NCI-H345 treated with DMSO at 0.1 percent for 48 hours (cell line): ENCODE measurements around the gene ANKZF1.
A peak's percentile ranks its signal among the peaks of the same experiment; 100 is the strongest.

Experiments used
- DNase-seq: peaks from one replicate; lab custom pipeline; 2025; ENCODE audit not compliant: unreplicated experiment; lab: John Stamatoyannopoulos, UW

ANKZF1 gene

GRCh38 chr2:219207884-219208740 is 21.5 kb upstream of the ANKZF1 start:
- no peak for DNase-seq

- no peak for DNase-seq
These were observed 20.1 kb upstream of the ANKZF1 start for GRCh38 chr2:219209236-219210195.

- DNase-seq: no peak
These were observed 19.3 kb upstream of the ANKZF1 start for GRCh38 chr2:219210196-219210885.

- DNase-seq: no peak
These were observed 18.7 kb upstream of the ANKZF1 start for GRCh38 chr2:219210886-219211362.

- no peak for DNase-seq
These were observed 16.6 kb upstream of the ANKZF1 start for GRCh38 chr2:219213026-219213415.

- DNase-seq: no peak
These were observed 16.0 kb upstream of the ANKZF1 start for GRCh38 chr2:219213486-219214071.

GRCh38 chr2:219214141-219214540 is 15.5 kb upstream of the ANKZF1 start:
- DNase-seq: no peak

- no peak for DNase-seq
These were observed 14.8 kb upstream of the ANKZF1 start for GRCh38 chr2:219214786-219215185.

GRCh38 chr2:219215871-219216534 is 13.6 kb upstream of the ANKZF1 start:
- no peak for DNase-seq

- no peak for DNase-seq
These were observed 13.1 kb upstream of the ANKZF1 start for GRCh38 chr2:219216535-219216915.

GRCh38 chr2:219218217-219218731 is 11.3 kb upstream of the ANKZF1 start:
- DNase-seq: peak; percentile 34

- DNase-seq: peak; percentile 90
These were observed 10.6 kb upstream of the ANKZF1 start, which contains the start of gene ABCB6 for GRCh38 chr2:219218732-219219701. TSS of gene ABCB6 (minus strand) at chr2:219218958. CDS start at chr2:219218673, 285 bp downstream.

GRCh38 chr2:219219784-219220532 is 9.6 kb upstream of the ANKZF1 start:
- no peak for DNase-seq

GRCh38 chr2:219220652-219221402 is 8.8 kb upstream of the ANKZF1 start:
- DNase-seq: no peak

GRCh38 chr2:219221957-219222518 is 7.6 kb upstream of the ANKZF1 start:
- DNase-seq: no peak

GRCh38 chr2:219223831-219224610 is 5.6 kb upstream of the ANKZF1 start:
- no peak for DNase-seq
